ENCODE measurements around the gene HOXC4.

DNA sequence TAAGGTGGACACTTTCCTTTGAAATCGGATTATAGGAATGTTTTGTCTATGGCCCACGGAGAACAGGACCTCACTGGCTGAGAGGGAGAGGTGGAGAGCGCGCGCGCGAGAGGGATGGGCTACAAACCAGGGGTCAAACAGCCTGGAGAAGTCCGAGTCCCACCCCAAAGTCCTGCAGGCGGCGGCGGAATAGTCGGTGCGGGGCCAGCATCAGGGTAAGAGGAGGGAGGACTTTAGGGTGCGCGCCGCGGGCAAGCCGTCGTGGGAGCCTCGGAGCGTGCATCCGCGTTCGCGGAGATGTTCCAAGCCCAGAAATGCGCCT, 48.1 kb upstream of the HOXC4 start:
- TF ChIP-seq, protein P1, sequence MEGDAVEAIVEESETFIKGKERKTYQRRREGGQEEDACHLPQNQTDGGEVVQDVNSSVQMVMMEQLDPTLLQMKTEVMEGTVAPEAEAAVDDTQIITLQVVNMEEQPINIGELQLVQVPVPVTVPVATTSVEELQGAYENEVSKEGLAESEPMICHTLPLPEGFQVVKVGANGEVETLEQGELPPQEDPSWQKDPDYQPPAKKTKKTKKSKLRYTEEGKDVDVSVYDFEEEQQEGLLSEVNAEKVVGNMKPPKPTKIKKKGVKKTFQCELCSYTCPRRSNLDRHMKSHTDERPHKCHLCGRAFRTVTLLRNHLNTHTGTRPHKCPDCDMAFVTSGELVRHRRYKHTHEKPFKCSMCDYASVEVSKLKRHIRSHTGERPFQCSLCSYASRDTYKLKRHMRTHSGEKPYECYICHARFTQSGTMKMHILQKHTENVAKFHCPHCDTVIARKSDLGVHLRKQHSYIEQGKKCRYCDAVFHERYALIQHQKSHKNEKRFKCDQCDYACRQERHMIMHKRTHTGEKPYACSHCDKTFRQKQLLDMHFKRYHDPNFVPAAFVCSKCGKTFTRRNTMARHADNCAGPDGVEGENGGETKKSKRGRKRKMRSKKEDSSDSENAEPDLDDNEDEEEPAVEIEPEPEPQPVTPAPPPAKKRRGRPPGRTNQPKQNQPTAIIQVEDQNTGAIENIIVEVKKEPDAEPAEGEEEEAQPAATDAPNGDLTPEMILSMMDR (IDR thresholded peaks at IDR 0.05), result no peak
- no peak for TF ChIP-seq EP300 (IDR thresholded peaks at IDR 0.05)
